Left renal pelvis (tissue), 4 donors: ENCODE measurements around the gene VIP. TPM values are rescaled to one million over a fixed set of nuclear protein-coding genes. Genes with fewer than 3 reads are reported as not detected.

ENCODE experiments used
- DNase-seq, 4 donors: peaks; one replicate each; pipeline ENCODE4 v3.0.0-alpha.2; 2013; ENCODE audit warnings: low read depth in 4 of 4, low spot score in 3 of 4
- polyA plus RNA-seq, 4 donors: library from polyadenylated mRNA; unstranded; fragments of 120-200 nt; gene quantifications; one replicate each; pipeline ENCODE4 v1.2.1, GENCODE V29; 2013; ENCODE audit not compliant: insufficient read length in 4 of 4

Gene VIP
- polyA plus RNA-seq, 4 donors = 0.68 to 1.8 (median 1.2) TPM

DNA sequence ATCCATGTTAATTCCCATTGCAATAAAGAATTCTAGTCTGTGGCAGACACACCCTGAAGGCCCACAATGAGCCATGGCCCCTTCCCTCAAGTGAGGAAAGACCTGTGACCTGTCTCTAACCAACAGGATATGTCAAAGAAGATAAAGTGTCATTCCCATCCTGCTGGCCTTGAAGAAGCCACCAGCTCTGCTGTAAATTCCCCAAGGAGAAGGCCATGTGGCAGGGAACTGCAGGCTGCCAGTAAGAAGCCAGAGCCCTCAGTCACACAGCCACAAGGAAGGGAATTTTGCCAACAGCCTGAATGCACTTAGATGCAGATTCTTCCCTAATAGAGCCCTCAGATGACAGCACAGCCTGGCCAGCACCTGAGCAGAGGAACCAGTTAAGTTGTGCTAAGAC lies 24.8 kb downstream of the VIP start:
- no peak for DNase-seq

- DNase-seq = no peak
Observed at GRCh38 chr6:152776833-152777232, 26.2 kb downstream of the VIP start.

DNA sequence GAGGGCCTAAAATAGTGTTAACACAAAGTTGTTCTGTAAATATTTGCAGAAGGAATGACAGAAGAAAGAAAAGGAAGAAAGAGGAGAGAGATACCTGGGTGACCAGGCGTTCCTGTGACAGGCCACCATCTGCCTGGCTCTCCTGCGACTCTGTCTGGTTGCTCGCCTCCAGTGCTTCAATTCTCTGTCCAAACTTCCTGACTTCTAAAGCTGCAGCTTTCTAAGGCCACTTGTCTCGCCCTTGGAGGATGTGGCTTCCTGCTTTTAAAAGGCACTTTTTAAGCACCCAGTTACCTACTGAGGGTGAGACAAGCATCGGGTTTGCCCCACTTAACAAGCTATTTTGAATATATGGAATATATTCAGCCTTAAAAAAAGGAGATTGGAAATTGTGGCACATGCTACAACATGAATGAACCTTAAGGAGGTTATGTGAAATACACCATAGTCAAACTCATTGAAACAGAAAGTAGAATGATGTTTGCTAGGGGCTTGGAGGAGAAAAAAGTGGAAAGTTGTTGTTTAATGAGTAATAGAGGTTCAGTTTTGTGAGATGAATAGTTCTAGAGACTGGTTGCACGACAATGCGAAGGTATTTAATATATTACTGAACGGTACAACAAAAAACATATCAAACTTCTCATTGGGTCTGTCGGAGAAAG lies 32.8 kb downstream of the VIP start:
- DNase-seq = no peak

DNA sequence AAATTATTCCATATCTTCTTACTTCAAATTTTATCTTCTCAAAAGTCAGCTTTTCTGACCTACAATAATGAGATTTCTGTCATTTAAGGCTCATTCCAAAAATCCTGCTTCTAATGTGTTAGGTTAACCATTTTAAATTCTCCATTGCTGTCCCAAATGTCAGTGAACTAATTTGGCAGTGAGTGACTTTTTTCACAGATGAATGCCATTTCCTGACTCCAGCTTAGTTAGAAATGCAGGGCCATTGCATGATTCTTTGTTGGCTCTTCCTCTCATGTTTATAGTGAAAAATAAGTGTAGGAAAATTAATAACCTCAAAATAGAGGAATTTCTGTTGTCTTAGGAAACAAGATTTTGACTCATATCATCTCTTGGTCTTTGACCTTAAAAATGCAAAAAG lies 44.1 kb downstream of the VIP start:
- no peak for DNase-seq

DNA sequence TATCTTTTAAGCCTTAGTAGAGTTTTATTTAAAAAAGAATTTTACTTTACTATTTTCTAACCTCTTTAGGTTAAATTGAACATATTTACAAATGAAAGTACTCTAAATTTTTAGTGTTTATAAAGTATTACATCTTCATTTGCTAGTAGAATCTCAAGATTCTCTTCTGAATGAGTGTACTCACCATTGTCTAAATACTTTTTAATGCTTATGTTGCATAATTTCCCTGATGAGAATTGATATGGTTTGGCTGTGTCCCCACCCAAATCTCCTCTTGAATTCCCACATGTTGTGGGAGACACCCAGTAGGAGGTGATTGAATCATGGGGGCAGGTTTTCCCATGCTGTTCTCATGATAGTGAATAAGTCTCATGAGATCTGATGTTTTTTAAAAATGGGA lies 53.6 kb downstream of the VIP start:
- DNase-seq = no peak

Other genes with a start within 250 kb of the VIP start
- gene SYNE1, start 113.4 kb upstream of the VIP start, polyA plus RNA-seq = 10 to 100 TPM; 49.9 to 88.5 (median 86.0) TPM
- gene MYCT1, start 52.9 kb upstream of the VIP start, polyA plus RNA-seq = 10 to 100 TPM; 13.4 to 20.4 (median 16.2) TPM
- gene FBXO5, start 232.2 kb downstream of the VIP start, polyA plus RNA-seq = 10 to 100 TPM; 27.4 to 42.5 (median 31.5) TPM